Nephron progenitor cell (in vitro differentiated cells): ENCODE results near the gene TMPRSS2.

Experiments
- DNase-seq: peaks from one replicate; pipeline ENCODE4 v3.0.0; 2021
- H3K27ac Mint-ChIP-seq: 2 replicates; pipeline ENCODE4 v1.8.0; 2021; ENCODE audit warnings: mild to moderate bottlenecking, moderate library complexity, mixed read lengths
- H3K27me3 Mint-ChIP-seq: 2 replicates; pipeline ENCODE4 v1.8.0; 2021; ENCODE audit warnings: mild to moderate bottlenecking, low read depth, mixed read lengths; ENCODE audit not compliant: poor library complexity
- H3K36me3 Mint-ChIP-seq: 2 replicates; pipeline ENCODE4 v1.8.0; 2021; ENCODE audit warnings: low read depth, mixed read lengths
- H3K4me1 Mint-ChIP-seq: 2 replicates; pipeline ENCODE4 v1.8.0; 2021; ENCODE audit warnings: mixed read lengths
- H3K4me3 Mint-ChIP-seq: 2 replicates; pipeline ENCODE4 v1.8.0; 2021; ENCODE audit warnings: mild to moderate bottlenecking, moderate library complexity, mixed read lengths
- H3K9me3 Mint-ChIP-seq: 2 replicates; pipeline ENCODE4 v1.8.0; 2021; ENCODE audit warnings: mild to moderate bottlenecking, moderate library complexity, mixed read lengths
- CTCF ChIP-seq: fragments of 200-600 bp; sonication (generic); IDR thresholded peaks from 2 replicates; pipeline ENCODE4 v1.5.0; 2021; ENCODE audit warnings: antibody characterized with exemption

TMPRSS2 gene

GRCh38 chr21:41504030-41504429 lies 3.9 kb downstream of the TMPRSS2 start:
- Mint-ChIP-seq H3K4me1 (peaks cover 20% of the 10 kb centered on the region), H3K27ac (no peak overlapping the region), H3K9me3 (no peaks in the 10 kb centered on the region), H3K27me3 (peaks cover 76% of the 10 kb centered on the region), H3K4me3 (no peak overlapping the region), H3K36me3 (no peaks in the 10 kb centered on the region)
- DNase-seq = no peak
- TF ChIP-seq CTCF = no peak

GRCh38 chr21:41503331-41503730 lies 4.6 kb downstream of the TMPRSS2 start:
- Mint-ChIP-seq H3K4me3 (no peak overlapping the region), H3K27me3 (peaks cover 74% of the 10 kb centered on the region), H3K4me1 (peaks cover 26% of the 10 kb centered on the region), H3K9me3 (no peaks in the 10 kb centered on the region), H3K27ac (no peak overlapping the region), H3K36me3 (no peaks in the 10 kb centered on the region)
- no peak for TF ChIP-seq CTCF
- DNase-seq = no peak

GRCh38 chr21:41501919-41502318 lies 6.0 kb downstream of the TMPRSS2 start:
- peaks cover 27% of the 10 kb centered on the region for H3K4me1 Mint-ChIP-seq
- DNase-seq = no peak
- H3K27ac Mint-ChIP-seq = no peak overlapping the region
- TF ChIP-seq CTCF = no peak
- no peaks in the 10 kb centered on the region for H3K9me3 Mint-ChIP-seq
- H3K27me3 Mint-ChIP-seq = peaks cover 74% of the 10 kb centered on the region
- H3K4me3 Mint-ChIP-seq = no peak overlapping the region
- no peaks in the 10 kb centered on the region for H3K36me3 Mint-ChIP-seq

- peaks cover 22% of the 10 kb centered on the region for H3K4me1 Mint-ChIP-seq
- no peak overlapping the region for H3K4me3 Mint-ChIP-seq
- H3K27me3 Mint-ChIP-seq = peaks cover 65% of the 10 kb centered on the region
- no peak for DNase-seq
- no peaks in the 10 kb centered on the region for H3K9me3 Mint-ChIP-seq
- H3K36me3 Mint-ChIP-seq = no peaks in the 10 kb centered on the region
- TF ChIP-seq CTCF = no peak
- H3K27ac Mint-ChIP-seq = no peak overlapping the region
These were observed 7.0 kb downstream of the TMPRSS2 start for GRCh38 chr21:41500931-41501381.

GRCh38 chr21:41500363-41500762 lies 7.6 kb downstream of the TMPRSS2 start:
- Mint-ChIP-seq H3K4me3 (no peak overlapping the region), H3K4me1 (peaks cover 22% of the 10 kb centered on the region), H3K27ac (no peak overlapping the region), H3K36me3 (no peaks in the 10 kb centered on the region), H3K27me3 (peaks cover 59% of the 10 kb centered on the region), H3K9me3 (no peaks in the 10 kb centered on the region)
- no peak for DNase-seq
- TF ChIP-seq CTCF = no peak

GRCh38 chr21:41499920-41500319 lies 8.0 kb downstream of the TMPRSS2 start:
- peaks cover 54% of the 10 kb centered on the region for H3K27me3 Mint-ChIP-seq
- no peak overlapping the region for H3K27ac Mint-ChIP-seq
- no peaks in the 10 kb centered on the region for H3K36me3 Mint-ChIP-seq
- H3K4me1 Mint-ChIP-seq = peaks cover 22% of the 10 kb centered on the region
- DNase-seq = no peak
- H3K9me3 Mint-ChIP-seq = no peaks in the 10 kb centered on the region
- TF ChIP-seq CTCF = no peak
- H3K4me3 Mint-ChIP-seq = no peak overlapping the region
